CD4-positive, alpha-beta T cell treated with Interleukin-17A for 4 hours (primary cell): ENCODE data around the gene LIMS3.
"Not testable (repeated sequence)": the region's sequence is repeated elsewhere in the genome, so short reads cannot be mapped to it uniquely, and the experiment has no call there.

ENCODE experiments used
- DNase-seq: peaks from one replicate; pipeline ENCODE4 v3.0.0-alpha.2; 2020; ENCODE audit warnings: mixed read lengths

LIMS3 gene, protein sequence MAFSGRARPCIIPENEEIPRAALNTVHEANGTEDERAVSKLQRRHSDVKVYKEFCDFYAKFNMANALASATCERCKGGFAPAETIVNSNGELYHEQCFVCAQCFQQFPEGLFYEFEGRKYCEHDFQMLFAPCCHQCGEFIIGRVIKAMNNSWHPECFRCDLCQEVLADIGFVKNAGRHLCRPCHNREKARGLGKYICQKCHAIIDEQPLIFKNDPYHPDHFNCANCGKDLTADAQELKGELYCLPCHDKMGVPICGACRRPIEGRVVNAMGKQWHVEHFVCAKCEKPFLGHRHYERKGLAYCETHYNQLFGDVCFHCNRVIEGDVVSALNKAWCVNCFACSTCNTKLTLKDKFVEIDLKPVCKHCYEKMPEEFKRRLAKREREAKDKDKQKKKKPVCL

DNA sequence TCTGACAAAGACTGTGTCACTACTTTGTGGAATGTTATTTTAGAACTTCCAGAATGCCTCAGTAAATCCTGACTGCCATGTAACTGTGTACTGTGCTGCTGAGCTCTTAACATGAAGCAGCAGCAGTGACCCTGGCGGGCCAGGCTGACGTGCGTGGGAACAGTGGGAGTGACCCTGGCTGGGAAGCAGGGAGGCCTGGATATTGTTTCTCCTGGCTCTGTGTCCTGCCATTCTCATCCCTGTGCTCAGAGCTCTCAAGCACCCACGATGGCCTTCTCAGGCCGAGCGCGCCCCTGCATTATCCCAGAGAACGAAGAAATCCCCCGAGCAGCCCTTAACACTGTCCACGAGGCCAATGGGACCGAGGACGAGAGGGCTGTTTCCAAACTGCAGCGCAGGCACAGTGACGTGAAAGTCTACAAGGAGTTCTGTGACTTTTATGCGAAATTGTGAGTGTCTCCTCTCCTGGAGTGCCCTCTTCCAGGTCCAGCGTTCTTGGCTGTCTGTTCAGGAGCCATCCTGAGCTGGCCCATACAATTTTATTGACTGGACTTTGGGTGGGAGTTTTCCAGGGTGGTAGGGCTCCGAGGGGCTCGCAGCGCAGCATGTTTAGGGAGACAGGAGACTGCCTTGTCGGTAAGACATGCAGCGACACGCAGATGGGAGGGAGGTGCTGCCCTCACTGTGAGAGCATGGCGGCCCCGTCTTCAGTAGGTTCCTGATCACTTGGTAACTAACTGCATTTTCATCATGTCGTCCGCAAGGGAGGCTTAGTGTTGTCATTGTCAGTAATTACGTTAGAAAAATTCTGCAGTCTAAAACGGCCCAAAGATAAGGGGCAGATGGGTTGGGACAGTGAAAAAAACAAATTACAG is at the start of gene LIMS3:
Gene LIMS3, plus strand, starts transcription at position 227 of the 875 bp plus-strand sequence. Its CDS starts 41 bp downstream, at position 268.
- DNase-seq = not testable (repeated sequence)

DNA sequence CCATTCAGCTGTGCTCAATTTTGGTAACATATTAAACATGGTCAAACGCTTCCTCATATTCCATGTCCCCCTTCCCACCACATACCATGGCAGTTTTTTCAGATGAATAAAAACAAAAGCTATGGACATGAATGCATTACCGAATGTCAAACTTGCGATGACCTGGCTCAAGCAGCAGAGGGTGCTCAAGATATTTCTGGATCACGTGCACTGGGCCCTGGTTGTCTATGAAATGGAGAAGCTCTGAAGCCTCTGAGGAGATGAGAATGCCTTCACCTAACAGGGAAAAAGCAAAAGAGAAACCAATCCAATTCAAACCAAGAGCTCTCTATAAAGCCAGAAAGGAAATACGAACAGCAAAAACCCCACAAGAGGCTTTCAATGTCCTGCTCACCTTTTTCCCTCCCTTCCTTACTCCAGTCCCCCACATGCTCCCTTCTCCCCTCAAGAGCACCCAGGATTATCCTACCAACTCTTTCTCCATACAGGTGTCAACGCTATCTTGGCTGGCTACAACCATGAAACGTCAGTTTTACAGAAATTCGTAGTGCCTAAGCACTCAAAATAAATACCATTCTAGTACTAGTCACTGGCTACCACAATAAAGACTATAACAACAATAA is 27.2 kb upstream of the LIMS3 start:
- DNase-seq = not testable (repeated sequence)

DNA sequence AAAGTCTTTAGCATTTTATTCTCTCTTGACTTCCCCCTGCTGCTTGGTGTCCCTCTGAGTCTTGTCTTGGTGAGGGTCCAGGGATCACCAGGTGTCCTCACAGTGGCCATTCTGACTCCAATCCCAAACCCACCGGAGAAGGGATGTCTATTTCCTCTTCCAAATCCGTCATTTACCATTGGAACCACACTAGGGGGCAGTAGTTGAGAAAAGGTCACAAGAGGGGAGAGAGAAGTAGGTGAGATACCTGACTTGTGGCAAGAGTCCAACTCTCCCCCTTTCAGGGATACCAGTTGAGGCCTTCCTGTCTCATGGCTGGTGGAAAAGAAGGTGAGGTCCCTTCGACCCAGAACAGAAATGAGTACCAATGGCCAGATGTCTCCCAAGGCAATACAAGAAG is 21.9 kb upstream of the LIMS3 start:
- not testable (repeated sequence) for DNase-seq

DNA sequence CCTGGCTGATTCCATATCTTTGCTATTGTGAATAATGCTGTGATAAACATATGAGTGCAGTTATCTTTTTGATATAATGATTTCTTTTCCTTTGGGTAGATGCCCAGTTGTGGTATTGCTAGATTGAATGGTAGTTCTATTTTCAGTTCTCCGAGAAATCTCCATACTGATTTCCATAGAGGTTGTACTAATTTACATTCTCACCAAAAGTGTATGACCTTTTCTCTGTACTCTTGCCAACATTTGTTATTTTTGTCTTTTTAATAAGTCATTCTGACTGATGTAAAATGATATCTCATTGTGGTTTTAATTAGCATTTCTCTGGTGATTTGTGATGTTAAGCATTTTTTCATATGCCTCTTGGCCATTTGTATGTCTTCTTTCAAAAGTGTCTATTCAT is 16.4 kb upstream of the LIMS3 start:
- not testable (repeated sequence) for DNase-seq

DNA sequence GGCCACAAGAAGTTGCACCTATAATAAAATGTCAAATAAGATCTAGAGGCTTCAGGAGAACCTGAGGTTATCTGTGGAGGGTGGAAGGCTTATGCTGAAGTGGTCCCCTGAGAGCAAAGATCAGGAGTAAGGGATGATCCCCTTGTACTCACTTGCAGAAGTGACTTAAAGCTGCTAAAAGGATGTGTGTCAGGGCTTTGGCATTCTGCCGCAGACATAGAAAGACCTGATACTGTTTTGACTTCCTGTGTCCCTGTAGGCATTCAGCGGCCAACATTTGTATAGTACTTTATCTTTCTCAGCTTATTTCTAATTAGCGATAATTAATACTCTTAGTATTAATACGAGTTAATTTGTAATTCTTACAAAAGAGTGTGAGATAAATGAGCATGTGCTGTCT is 10.1 kb upstream of the LIMS3 start:
- not testable (repeated sequence) for DNase-seq

DNA sequence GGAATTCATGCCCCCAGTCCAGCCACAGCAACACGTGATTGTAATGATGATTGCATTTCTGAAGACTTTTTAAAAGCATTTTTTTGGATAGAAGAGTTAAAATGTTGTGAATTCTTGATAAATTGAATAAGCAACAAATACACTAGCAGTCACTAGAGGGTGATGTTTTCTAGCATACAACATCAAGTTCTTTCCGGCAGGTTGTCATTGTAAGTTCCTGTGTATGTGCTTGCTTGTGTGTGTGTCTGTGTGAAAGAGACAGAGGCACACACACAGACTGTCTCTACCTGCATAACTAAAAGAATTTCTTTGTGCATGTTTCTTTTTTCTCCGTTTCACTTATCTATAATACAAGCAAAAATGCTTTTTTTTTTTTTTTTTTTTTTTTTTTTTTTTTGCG is 8.6 kb upstream of the LIMS3 start:
- not testable (repeated sequence) for DNase-seq

DNA sequence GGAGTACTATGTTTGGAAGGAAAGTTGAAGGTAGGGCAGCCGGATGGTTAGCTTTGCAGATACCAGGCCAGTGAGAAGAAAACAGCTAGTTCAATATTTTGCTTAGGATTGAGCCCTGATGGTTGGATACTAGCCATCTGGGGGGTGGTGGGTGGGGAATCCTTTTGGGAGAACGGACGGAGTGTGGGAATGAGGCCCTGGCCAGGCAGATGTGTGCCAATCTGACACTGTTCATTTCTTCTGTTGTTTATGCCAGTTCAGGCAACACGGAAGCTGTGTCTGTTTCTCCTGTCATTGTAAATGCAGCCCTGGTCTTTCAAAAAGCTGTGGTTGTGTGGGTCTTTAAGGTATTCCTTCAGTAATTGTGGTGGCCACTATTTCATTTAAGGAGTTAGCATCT is 7.5 kb upstream of the LIMS3 start:
- not testable (repeated sequence) for DNase-seq

DNA sequence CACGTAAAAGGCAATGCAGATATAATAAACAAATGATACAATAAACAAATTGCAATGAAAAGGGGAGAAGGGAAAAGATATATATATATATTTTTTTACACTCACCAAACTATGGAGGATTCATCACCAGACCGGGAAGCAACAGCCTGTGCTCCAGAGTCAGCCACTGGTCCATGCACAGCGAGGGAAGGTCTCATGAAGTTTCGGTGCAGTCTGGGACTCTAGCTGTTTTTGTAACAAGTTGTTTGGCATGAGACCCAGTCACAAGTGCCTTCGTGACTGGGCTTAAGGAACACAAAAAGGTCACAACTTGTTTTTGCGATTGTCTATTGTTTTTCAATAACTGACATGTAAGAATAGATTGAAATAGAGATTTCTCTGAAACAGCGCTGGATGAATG is 4.8 kb upstream of the LIMS3 start:
- not testable (repeated sequence) for DNase-seq

DNA sequence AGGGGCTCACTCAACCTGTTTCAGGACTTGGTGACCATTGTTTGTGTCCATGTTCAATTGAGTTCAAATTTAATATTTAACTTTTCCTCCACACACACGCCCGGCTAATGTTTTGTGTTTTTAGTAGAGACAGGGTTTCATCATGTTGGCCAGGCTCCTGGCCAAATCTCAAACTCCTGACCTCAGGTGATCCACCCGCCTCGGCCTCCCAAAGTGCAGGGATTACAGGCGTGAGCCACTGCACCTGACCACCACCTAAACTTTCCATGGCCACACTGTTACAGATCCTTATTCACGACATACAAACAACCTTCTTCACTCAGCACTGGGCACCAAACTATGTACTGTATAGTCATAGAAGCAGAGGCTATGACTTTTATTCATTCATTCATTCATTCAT is 4.3 kb upstream of the LIMS3 start:
- DNase-seq = not testable (repeated sequence)

DNA sequence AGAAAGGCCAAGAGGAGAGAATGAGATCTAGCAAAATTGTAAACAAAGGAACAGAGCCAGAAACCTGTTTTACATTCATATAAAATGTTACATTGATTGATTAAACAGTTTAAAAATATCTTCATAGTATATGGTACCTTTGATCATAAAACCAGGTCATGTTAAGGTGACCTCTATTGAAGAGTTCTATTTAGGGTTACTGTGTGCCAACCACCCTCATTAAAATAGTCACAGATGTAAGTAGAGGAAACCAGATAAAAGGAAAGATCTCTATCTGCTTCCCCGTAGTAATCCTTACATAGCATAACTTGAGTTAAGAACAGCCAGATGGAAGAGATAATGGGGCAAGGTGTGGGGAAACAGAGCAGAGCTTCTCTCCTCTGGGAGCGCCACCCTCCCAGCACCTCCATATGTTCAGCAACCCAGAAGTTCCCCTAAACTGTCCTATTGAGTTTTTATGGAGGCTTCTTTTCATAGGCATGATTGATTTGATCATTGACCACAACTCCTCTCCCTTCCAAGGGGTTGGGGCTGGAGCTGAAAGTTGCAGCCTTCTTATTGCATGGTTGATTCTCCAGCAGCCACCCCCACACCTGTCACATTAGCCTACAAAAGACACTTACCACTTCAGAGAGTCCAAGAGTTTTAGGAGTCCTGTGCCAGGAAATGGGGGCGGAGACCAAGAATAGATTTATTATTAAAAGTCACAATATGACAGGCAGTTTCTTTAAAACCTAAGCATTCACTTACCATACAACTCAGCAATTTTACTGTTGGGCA is 3.2 kb upstream of the LIMS3 start:
- not testable (repeated sequence) for DNase-seq

DNA sequence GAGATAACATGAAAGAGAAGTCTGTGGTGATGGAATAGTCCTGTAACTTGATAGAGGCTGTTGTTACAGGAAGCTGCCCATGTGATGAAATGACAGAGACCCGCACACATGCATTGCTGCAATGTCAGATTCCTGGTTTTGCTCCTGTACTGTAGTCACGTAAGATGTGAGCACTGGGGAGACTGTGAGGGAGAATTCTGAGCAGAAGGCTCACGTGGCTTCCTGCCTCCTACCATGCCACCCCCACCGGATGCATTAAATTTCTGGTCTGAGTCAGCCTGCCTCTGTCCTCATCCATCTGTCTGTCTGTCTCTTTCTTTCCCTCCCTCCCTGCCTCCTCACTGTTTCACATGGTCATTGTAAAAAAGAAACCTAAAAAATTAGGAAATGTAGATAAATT is 2.3 kb upstream of the LIMS3 start:
- not testable (repeated sequence) for DNase-seq

DNA sequence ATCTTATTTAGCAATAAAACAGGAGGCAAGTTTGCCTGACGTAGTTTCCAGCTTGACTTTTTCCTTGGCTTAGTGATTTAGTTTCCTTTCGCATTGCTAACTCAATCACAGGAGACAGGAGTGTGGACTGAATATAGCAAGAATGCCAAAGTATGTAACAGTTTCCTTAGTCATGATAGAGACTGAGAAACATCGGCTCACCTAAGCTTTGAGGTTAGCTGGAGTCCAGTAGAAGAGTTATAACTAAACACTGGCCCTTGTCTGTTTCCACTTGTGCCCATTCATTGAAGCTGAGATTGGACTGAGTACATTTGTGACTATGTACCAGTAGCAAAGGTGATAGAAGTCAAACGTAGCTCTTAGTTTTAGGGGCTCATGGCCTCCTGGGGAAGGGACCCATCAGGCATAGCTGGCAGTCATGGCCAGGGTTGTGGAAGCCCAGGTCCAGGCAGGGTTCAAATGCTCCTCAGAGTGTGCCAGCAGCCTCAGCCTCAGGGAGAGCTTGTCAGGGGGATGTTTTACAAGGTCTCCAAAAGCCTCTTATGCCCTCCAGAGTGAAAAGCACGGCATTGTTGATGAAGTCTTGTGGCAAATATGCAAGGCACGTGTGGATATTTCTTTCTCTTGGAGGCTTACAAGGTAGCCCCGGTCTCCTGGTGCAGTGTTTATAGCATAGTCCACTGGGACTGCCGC is 573 bp upstream of the LIMS3 start:
- DNase-seq = not testable (repeated sequence)

DNA sequence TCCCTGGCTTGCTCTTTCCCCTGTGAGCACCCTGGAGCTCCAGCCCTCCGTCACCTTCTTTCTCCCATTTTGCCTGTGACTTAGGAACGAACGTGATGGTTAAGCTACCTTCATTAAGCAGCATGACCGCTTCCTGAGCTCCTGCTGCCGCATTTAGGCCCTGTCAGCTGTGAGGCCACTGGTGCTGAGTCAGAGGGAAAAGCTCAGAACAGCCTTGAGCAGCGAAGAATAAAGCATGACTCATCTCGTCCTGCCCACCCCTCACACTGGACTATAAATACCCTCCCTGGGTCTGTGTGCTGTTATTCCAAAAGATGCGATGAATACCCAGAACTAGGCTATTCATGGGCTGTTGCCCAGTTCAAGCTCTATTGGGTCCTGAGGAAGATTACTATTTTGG is 7.3 kb downstream of the LIMS3 start:
- DNase-seq = not testable (repeated sequence)

DNA sequence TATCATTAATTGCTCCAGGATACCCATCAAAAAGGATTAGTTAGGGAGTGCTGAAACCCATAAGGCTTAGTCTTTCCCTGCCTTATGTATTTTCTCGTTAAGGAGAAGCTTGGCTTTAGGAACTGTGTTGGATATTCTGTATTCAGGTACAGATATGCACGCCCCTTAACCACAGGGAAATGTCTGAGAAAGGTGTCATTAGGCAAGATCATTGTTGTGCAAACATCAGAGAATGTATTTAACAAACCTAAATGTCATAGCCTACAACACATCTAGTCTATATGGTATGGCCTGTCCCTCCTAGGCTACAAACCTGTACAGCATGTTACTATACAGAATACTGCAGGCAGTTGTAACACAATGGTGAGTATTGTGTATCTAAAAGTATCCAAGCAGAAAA is 10.1 kb downstream of the LIMS3 start:
- DNase-seq = not testable (repeated sequence)

DNA sequence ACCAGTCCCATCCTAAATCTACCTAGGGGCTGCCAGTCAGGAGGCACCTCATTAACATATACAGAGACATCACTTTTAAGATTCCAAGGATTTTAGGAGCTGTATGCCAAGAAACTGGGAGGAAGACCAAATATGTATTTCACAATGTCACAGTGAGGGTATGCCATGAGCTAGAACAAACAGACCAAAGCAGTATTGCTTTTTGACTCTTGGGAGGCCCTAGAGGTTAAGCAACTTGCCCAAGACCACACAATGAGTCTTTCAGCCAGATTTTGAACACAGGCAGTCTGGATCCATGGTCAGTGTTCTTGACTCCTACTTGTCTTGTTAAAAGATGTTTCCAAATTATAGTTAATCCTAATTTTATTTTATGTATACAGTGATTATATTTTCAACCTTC is 12.3 kb downstream of the LIMS3 start:
- not testable (repeated sequence) for DNase-seq

DNA sequence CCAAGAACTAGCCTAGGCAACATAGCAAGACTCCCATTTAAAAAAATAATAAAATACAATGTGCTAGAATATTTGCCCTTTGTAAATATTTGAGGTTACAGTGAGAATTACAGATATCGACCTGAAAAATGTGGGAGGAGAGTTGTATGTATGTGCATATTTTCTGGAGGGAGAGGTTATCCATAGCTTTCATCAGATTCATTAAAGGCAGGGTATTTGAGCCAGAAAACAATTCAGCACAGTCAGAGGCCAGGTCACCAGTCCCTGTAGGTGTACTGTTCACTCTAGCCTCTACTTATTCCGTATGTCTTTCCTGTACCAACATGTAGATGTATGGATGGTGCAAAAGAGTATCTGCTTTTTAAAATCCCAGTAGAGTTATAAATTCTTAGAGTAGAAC is 15.4 kb downstream of the LIMS3 start:
- not testable (repeated sequence) for DNase-seq

DNA sequence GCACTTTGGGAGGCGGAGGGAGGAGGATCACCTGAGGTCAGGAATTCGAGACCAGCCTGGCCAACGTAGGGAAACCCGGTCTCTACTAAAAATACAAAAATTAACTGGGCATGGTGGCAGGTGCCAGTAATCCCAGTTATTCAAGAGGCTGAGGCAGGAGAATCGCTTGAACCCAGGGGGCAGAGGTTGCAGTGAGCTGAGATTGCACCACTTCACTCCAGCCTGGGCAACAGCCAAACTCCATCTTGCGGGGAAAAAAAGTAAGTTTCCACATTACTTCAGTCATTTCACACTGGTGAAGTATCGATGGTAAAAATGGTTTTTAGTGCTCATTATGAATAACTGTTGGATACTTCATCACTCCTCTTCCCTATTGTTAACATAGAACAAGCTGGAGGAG is 16.1 kb downstream of the LIMS3 start:
- not testable (repeated sequence) for DNase-seq

DNA sequence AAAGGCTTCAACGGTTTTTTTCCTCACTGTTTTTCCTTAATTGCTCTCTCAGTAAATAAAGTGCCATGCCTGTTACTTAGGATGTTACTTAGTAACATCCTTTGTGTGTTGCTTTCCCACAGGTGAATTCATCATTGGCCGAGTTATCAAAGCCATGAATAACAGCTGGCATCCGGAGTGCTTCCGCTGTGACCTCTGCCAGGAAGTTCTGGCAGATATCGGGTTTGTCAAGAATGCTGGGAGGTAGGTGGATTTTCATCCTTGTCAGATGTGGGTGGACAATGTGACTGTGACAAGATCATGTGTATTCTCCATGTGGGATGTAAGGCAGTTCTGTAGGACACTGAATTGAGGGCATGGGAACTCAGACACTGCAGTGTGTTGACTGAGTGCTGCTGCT is 17.3 kb downstream of the LIMS3 start:
- DNase-seq = not testable (repeated sequence)

DNA sequence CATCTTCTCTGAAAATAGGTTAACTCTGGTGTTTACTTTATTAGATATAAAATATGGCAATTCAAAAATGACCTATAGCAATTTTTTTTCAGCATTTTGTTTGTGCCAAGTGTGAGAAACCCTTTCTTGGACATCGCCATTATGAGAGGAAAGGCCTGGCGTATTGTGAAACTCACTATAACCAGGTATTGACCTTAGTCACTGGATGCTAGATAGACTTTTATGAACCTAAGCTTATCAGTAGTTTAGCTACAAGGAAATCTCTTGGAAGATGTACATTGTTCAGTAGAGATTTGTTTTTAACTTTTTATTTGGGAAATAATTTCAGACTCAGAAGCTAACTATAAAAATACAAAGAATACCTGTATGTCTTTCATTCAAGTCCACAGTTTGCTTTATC is 21.7 kb downstream of the LIMS3 start:
- DNase-seq = not testable (repeated sequence)

DNA sequence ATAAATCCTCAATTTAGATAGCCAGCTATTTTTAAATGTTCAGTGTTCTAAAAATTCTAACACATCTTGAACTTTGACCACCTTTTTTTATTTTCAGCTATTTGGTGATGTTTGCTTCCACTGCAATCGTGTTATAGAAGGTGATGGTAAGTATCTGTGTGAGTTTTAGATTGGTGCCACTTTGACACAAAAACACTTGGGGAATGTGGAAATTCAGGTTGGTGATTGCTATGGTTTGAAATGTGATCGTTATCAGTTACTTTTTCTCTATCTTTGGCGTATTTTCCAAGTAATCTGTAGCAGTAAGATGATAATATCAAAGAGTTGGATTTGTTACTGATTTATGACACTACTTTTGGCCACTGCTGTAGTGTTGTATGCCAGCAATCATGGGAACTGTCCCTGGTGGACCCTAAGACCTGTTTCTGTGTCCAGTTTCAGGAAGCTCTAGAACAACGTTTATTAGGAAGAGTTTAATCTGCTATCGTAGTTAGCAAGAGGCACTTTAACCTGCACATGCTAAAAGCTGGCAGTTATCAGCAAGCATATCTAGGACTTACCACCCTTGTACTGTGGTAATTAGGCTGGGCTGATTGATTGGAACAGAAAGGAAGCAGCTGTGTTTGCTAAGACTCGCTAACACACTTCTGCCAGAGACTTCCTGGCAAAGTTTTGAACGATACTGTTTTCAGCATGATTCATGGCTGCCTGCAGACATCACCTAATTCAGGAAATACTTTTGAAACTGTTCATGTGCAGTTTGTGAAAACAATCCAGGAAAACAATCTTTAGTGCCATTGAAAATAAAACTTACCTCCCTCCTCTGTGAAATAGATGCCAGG is 23.3 kb downstream of the LIMS3 start:
- not testable (repeated sequence) for DNase-seq

DNA sequence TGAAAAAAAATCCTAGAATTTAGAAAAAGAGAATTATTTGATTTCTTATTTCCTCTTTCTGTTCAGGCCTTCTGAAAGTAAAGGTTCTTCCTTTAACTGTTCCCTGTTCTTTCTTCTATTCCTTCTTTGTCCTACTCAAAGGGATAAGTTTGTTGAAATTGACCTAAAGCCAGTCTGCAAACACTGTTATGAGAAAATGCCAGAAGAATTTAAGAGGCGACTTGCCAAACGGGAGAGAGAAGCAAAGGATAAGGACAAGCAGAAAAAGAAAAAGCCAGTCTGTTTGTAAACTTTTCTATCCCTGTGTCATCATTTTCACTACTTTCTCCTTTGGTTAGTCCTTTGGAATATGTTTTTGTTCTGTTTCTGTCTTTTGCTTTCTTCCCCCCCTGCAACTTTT is 26.0 kb downstream of the LIMS3 start:
- not testable (repeated sequence) for DNase-seq
